ENCODE measurements around the gene CCKAR. TPM values are rescaled to one million over a fixed set of nuclear protein-coding genes. Genes with fewer than 3 reads are reported as not detected.

The CCKAR gene
- total RNA-seq, 1 experiment from 2014 or later, result not detected

GRCh38 chr4:26491449-26492170 is 1.3 kb upstream of the CCKAR start:
- DNase-seq (ENCODE audit: unreplicated experiment), result no peak
- no peaks in the 10 kb centered on the region for H3K4me1 Mint-ChIP-seq (ENCODE audit: insufficient read depth, unreplicated experiment)
- BruUV-seq (replicated peaks), result no TSS peak
- H3K36me3 Mint-ChIP-seq (ENCODE audit: insufficient read depth, unreplicated experiment), result no peaks in the 10 kb centered on the region
- ChIA-PET CTCF (interaction anchor here (0.6 to 0.7 kb wide), 3 partner anchors 216 to 1048 kb away, joined by 3 read pairs; no protein-coding TSS in a partner anchor), POLR2A (interaction anchor here (0.8 kb wide), 1 partner anchor 12 kb away, joined by 4 read pairs; no protein-coding TSS in a partner anchor)
- H3K4me3 Mint-ChIP-seq (ENCODE audit: unreplicated experiment), result no peak overlapping the region
- H3K9me3 Mint-ChIP-seq (ENCODE audit: unreplicated experiment), result no peaks in the 10 kb centered on the region
- peaks cover 63% of the 10 kb centered on the region for H3K27me3 Mint-ChIP-seq (ENCODE audit: insufficient read depth, unreplicated experiment)
- TF ChIP-seq CTCF (IDR thresholded peaks at IDR 0.05; ENCODE audit: unreplicated experiment), result no peak
- no peak overlapping the region for H3K27ac Mint-ChIP-seq (ENCODE audit: low read depth, unreplicated experiment)
- intact Hi-C loops (cut with micrococcal nuclease), result no loop called here

- no TSS peak for BruUV-seq (replicated peaks)
- ChIA-PET CTCF (interaction anchor here (0.6 to 0.7 kb wide), 3 partner anchors 216 to 1047 kb away, joined by 3 read pairs; no protein-coding TSS in a partner anchor), POLR2A (interaction anchor here (0.8 kb wide), 1 partner anchor 11 kb away, joined by 4 read pairs; no protein-coding TSS in a partner anchor)
- Mint-ChIP-seq H3K4me3 (ENCODE audit: unreplicated experiment) (no peak overlapping the region), H3K27ac (ENCODE audit: low read depth, unreplicated experiment) (no peak overlapping the region), H3K9me3 (ENCODE audit: unreplicated experiment) (no peaks in the 10 kb centered on the region), H3K4me1 (ENCODE audit: insufficient read depth, unreplicated experiment) (no peaks in the 10 kb centered on the region), H3K36me3 (ENCODE audit: insufficient read depth, unreplicated experiment) (no peaks in the 10 kb centered on the region), H3K27me3 (ENCODE audit: insufficient read depth, unreplicated experiment) (peaks cover 63% of the 10 kb centered on the region)
- intact Hi-C loops (cut with micrococcal nuclease), result no loop called here
- no peak for TF ChIP-seq CTCF (IDR thresholded peaks at IDR 0.05; ENCODE audit: unreplicated experiment)
- no peak for DNase-seq (ENCODE audit: unreplicated experiment)
These were observed 638 bp upstream of the CCKAR start for GRCh38 chr4:26490960-26491284.

GRCh38 chr4:26489101-26489985 is 941 bp downstream of the CCKAR start:
- no peaks in the 10 kb centered on the region for H3K36me3 Mint-ChIP-seq (ENCODE audit: insufficient read depth, unreplicated experiment)
- DNase-seq (ENCODE audit: unreplicated experiment), result no peak
- peaks cover 63% of the 10 kb centered on the region for H3K27me3 Mint-ChIP-seq (ENCODE audit: insufficient read depth, unreplicated experiment)
- no peaks in the 10 kb centered on the region for H3K4me1 Mint-ChIP-seq (ENCODE audit: insufficient read depth, unreplicated experiment)
- ChIA-PET CTCF (interaction anchor here (0.5 to 0.7 kb wide), 3 partner anchors 45 to 1291 kb away, joined by 3 to 6 read pairs (median 5); no protein-coding TSS in a partner anchor), POLR2A (no interaction called here)
- TF ChIP-seq CTCF (IDR thresholded peaks at IDR 0.05; ENCODE audit: unreplicated experiment), result no peak
- H3K4me3 Mint-ChIP-seq (ENCODE audit: unreplicated experiment), result no peak overlapping the region
- no peak overlapping the region for H3K27ac Mint-ChIP-seq (ENCODE audit: low read depth, unreplicated experiment)
- intact Hi-C loops (cut with micrococcal nuclease), result no loop called here
- BruUV-seq (replicated peaks), result no TSS peak
- H3K9me3 Mint-ChIP-seq (ENCODE audit: unreplicated experiment), result no peaks in the 10 kb centered on the region

GRCh38 chr4:26485684-26486083 is 4.6 kb downstream of the CCKAR start:
- Mint-ChIP-seq H3K9me3 (ENCODE audit: unreplicated experiment) (no peaks in the 10 kb centered on the region), H3K4me3 (ENCODE audit: unreplicated experiment) (no peak overlapping the region), H3K27ac (ENCODE audit: low read depth, unreplicated experiment) (no peak overlapping the region), H3K36me3 (ENCODE audit: insufficient read depth, unreplicated experiment) (no peaks in the 10 kb centered on the region), H3K27me3 (ENCODE audit: insufficient read depth, unreplicated experiment) (peaks cover 32% of the 10 kb centered on the region), H3K4me1 (ENCODE audit: insufficient read depth, unreplicated experiment) (no peaks in the 10 kb centered on the region)
- no TSS peak for BruUV-seq (replicated peaks)
- POLR2A ChIA-PET, result no interaction called here
- intact Hi-C loops (cut with micrococcal nuclease), result no loop called here
- no peak for DNase-seq (ENCODE audit: unreplicated experiment)
- CTCF ChIA-PET, result interaction anchor here (0.5 to 1.1 kb wide), 4 partner anchors 12 to 233 kb away, joined by 3 to 4 read pairs (median 3); no protein-coding TSS in a partner anchor
- TF ChIP-seq CTCF (IDR thresholded peaks at IDR 0.05; ENCODE audit: unreplicated experiment), result no peak

Data from MCF 10A (cell line).